Uterus (tissue), 2 donors: ENCODE measurements around the gene GNG4.

Source experiments
- CTCF ChIP-seq, 4 experiments: fragments of 200-600 bp in 2 of 4; fragments of 450-650 bp in 2 of 4; sonication (generic) in 2 of 4; IDR thresholded peaks; one replicate each; pipeline ENCODE4 v1.5.1; 2016 to 2019; ENCODE audit warnings: antibody characterized with exemption in 4 of 4, mild to moderate bottlenecking in 2 of 4, moderate library complexity in 1 of 4
- POLR2A ChIP-seq, 2 donors: fragments of 450-650 bp; IDR thresholded peaks; one replicate each; pipeline ENCODE4 v1.6.1; 2016; ENCODE audit warnings: antibody characterized with exemption in 2 of 2, mild to moderate bottlenecking in 1 of 2, moderate library complexity in 1 of 2

DNA sequence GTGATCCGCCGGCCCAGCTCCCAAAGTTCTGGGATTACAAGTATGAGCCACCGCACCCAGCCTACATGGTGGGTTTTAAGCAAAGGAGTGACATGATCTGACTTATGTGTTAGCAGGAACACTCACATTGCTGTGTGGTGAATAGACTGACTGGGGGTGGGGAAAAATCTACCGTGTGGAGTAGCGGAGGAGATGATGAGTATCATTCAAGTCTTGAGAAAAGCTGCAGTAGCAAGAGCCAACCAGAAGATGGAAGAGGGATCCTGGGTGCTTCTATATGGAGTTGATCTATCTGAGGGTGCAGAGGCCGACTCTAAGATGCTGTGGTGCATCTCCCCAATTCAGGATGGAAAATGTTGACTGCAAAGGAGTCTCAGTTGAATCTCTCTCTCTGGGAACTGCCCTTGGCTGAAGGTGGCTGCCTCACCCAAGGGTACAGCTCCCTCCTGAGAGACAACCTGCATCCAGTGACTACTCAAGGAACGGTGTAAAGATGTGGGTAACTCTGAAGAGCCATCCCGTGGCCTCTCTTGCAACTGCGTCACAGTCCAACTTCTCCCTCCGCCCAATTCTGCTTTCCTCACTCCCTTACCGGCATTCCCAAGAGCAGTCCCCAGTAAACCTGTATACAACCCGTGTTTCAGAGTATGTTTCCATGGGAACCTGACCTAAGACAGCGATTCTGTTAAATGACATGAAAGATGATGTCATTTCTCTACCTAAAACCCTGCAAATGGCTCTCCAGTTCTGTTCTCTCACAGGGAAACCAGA is 137.9 kb downstream of the GNG4 start:
- TF ChIP-seq CTCF (IDR thresholded peaks at IDR 0.05) (no peak), POLR2A (IDR thresholded peaks at IDR 0.05) (no peak)
